ENCODE results near the gene IGSF9. TPM values are rescaled to one million over a fixed set of nuclear protein-coding genes. Genes with fewer than 3 reads are reported as not detected.

Gene IGSF9
- total RNA-seq, 5 donors from 2014 or later (not counting 1 experiment from before 2014, with no cell fraction given) = 0.06 to 0.16 (median 0.12) TPM; not detected in 2

GRCh38 chr1:159940006-159940620, 5.3 kb downstream of the IGSF9 start:
- Mint-ChIP-seq H3K27ac (no peak overlapping the region), H3K9me3 (no peaks in the 10 kb centered on the region), H3K27me3 (peaks cover 30% of the 10 kb centered on the region in 2 donors), H3K36me3 (no peaks in the 10 kb centered on the region), H3K4me3 (no peak overlapping the region), H3K4me1 (peaks cover 6 to 16% (median 12%) of the 10 kb centered on the region in 3 donors)
- ATAC-seq (replicated peaks in 1 of 4) = no peak
- 97% methylated on average over 7 of the region's 11 CpGs for WGBS (ENCODE audit: insufficient coverage)
- ChIA-PET CTCF (interaction anchor here (0.6 to 2.1 kb wide), 3 partner anchors 68 to 1443 kb away, joined by 3 to 7 read pairs (median 3); no protein-coding TSS in a partner anchor), POLR2A (no interaction called here)
- H3K27ac ChIP-seq (ENCODE audit: low read length) = no peak overlapping the region
- no peaks in the 10 kb centered on the region for H3K9me3 ChIP-seq
- H3K4me1 ChIP-seq (ENCODE audit: control insufficient read depth in 1 of 2, extremely low read depth in 1 of 2, insufficient read depth in 2 of 2, low read length in 2 of 2) = peaks cover 4 to 20% of the 10 kb centered on the region in 2 experiments
- H3K27me3 ChIP-seq (replicated peaks in 1 of 2; ENCODE audit: control insufficient read depth in 2 of 2, extremely low read depth in 1 of 2, insufficient read depth in 2 of 2, low read length in 1 of 2) = peaks cover 0 to 61% of the 10 kb centered on the region in 2 experiments
- H3K36me3 ChIP-seq (ENCODE audit: control insufficient read depth in 2 of 2, extremely low read depth in 1 of 2, insufficient read depth in 1 of 2, low read length in 1 of 2) = no peaks in the 10 kb centered on the region
- no peak overlapping the region for H3K4me3 ChIP-seq (ENCODE audit: control insufficient read depth in 1 of 2, extremely low read depth in 1 of 2, low read length in 1 of 2)
- DNase-seq = no peak

GRCh38 chr1:159939678-159940002, 5.8 kb downstream of the IGSF9 start:
- DNase-seq = no peak
- ChIA-PET CTCF (interaction anchor here (0.6 to 2.1 kb wide), 4 partner anchors 13 to 68 kb away, joined by 3 to 7 read pairs (median 5); no protein-coding TSS in a partner anchor), POLR2A (no interaction called here)
- H3K4me3 Mint-ChIP-seq = no peak overlapping the region
- H3K4me1 Mint-ChIP-seq = peaks cover 2 to 12% (median 8%) of the 10 kb centered on the region in 3 donors
- Histone ChIP-seq H3K27me3 (replicated peaks in 1 of 2; ENCODE audit: control insufficient read depth in 2 of 2, extremely low read depth in 1 of 2, insufficient read depth in 2 of 2, low read length in 1 of 2) (peaks cover 0 to 60% of the 10 kb centered on the region in 2 experiments), H3K4me3 (ENCODE audit: control insufficient read depth in 1 of 2, extremely low read depth in 1 of 2, low read length in 1 of 2) (no peak overlapping the region), H3K27ac (ENCODE audit: low read length) (no peak overlapping the region), H3K4me1 (ENCODE audit: control insufficient read depth in 1 of 2, extremely low read depth in 1 of 2, insufficient read depth in 2 of 2, low read length in 2 of 2) (peaks cover 4 to 17% of the 10 kb centered on the region in 2 experiments), H3K36me3 (ENCODE audit: control insufficient read depth in 2 of 2, extremely low read depth in 1 of 2, insufficient read depth in 1 of 2, low read length in 1 of 2) (no peaks in the 10 kb centered on the region), H3K9me3 (no peaks in the 10 kb centered on the region)
- H3K9me3 Mint-ChIP-seq = no peaks in the 10 kb centered on the region
- H3K36me3 Mint-ChIP-seq = no peaks in the 10 kb centered on the region
- H3K27ac Mint-ChIP-seq = no peak overlapping the region
- no peak for ATAC-seq (replicated peaks in 1 of 4)
- no CpG with 5 or more reads among the region's 3 CpGs for WGBS (ENCODE audit: insufficient coverage)
- peaks cover 26% of the 10 kb centered on the region in 2 donors for H3K27me3 Mint-ChIP-seq

- H3K4me3 ChIP-seq (ENCODE audit: control insufficient read depth in 1 of 2, extremely low read depth in 1 of 2, low read length in 1 of 2) = no peak overlapping the region
- no peak for ATAC-seq (replicated peaks in 1 of 4)
- no peak overlapping the region for H3K27ac ChIP-seq (ENCODE audit: low read length)
- Mint-ChIP-seq H3K4me3 (no peak overlapping the region), H3K27ac (no peak overlapping the region), H3K27me3 (peaks cover 20 to 22% of the 10 kb centered on the region in 2 donors), H3K4me1 (peaks cover 0 to 12% (median 8%) of the 10 kb centered on the region in 3 donors), H3K9me3 (no peaks in the 10 kb centered on the region), H3K36me3 (no peaks in the 10 kb centered on the region)
- H3K9me3 ChIP-seq = no peaks in the 10 kb centered on the region
- peaks cover 4 to 17% of the 10 kb centered on the region in 2 experiments for H3K4me1 ChIP-seq (ENCODE audit: control insufficient read depth in 1 of 2, extremely low read depth in 1 of 2, insufficient read depth in 2 of 2, low read length in 2 of 2)
- 85% methylated on average over 3 of the region's 6 CpGs for WGBS (ENCODE audit: insufficient coverage)
- no peaks in the 10 kb centered on the region for H3K36me3 ChIP-seq (ENCODE audit: control insufficient read depth in 2 of 2, extremely low read depth in 1 of 2, insufficient read depth in 1 of 2, low read length in 1 of 2)
- H3K27me3 ChIP-seq (replicated peaks in 1 of 2; ENCODE audit: control insufficient read depth in 2 of 2, extremely low read depth in 1 of 2, insufficient read depth in 2 of 2, low read length in 1 of 2) = peaks cover 0 to 60% of the 10 kb centered on the region in 2 experiments
- CTCF ChIA-PET = interaction anchor here (0.6 to 2.1 kb wide), 6 partner anchors 13 to 152 kb away, joined by 3 to 7 read pairs (median 4); no protein-coding TSS in a partner anchor
- POLR2A ChIA-PET = no interaction called here
- no peak for DNase-seq
These were observed 6.3 kb downstream of the IGSF9 start for GRCh38 chr1:159938905-159939677.

GRCh38 chr1:159938211-159938852, 7.1 kb downstream of the IGSF9 start:
- Histone ChIP-seq H3K9me3 (no peaks in the 10 kb centered on the region), H3K4me3 (ENCODE audit: control insufficient read depth in 1 of 2, extremely low read depth in 1 of 2, low read length in 1 of 2) (no peak overlapping the region), H3K27me3 (replicated peaks in 1 of 2; ENCODE audit: control insufficient read depth in 2 of 2, extremely low read depth in 1 of 2, insufficient read depth in 2 of 2, low read length in 1 of 2) (peaks cover 0 to 53% of the 10 kb centered on the region in 2 experiments), H3K27ac (ENCODE audit: low read length) (no peak overlapping the region), H3K36me3 (ENCODE audit: control insufficient read depth in 2 of 2, extremely low read depth in 1 of 2, insufficient read depth in 1 of 2, low read length in 1 of 2) (no peaks in the 10 kb centered on the region), H3K4me1 (ENCODE audit: control insufficient read depth in 1 of 2, extremely low read depth in 1 of 2, insufficient read depth in 2 of 2, low read length in 2 of 2) (peaks cover 4 to 17% of the 10 kb centered on the region in 2 experiments)
- DNase-seq = no peak
- ChIA-PET CTCF (interaction anchor here (1.2 to 2.1 kb wide), 4 partner anchors 45 to 70 kb away, joined by 3 to 7 read pairs (median 6); no protein-coding TSS in a partner anchor), POLR2A (no interaction called here)
- H3K27me3 Mint-ChIP-seq = peaks cover 13 to 17% of the 10 kb centered on the region in 2 donors
- H3K27ac Mint-ChIP-seq = no peak overlapping the region
- H3K36me3 Mint-ChIP-seq = no peaks in the 10 kb centered on the region
- peaks cover 0 to 12% (median 8%) of the 10 kb centered on the region in 3 donors for H3K4me1 Mint-ChIP-seq
- ATAC-seq (replicated peaks in 1 of 4) = no peak
- WGBS (ENCODE audit: insufficient coverage) = 49% methylated on average over 6 of the region's 7 CpGs
- H3K9me3 Mint-ChIP-seq = no peaks in the 10 kb centered on the region
- no peak overlapping the region for H3K4me3 Mint-ChIP-seq

GRCh38 chr1:159937054-159937750, 8.2 kb downstream of the IGSF9 start:
- POLR2A ChIA-PET = interaction anchor here in 1 of 2 donors (1.1 kb wide), 1 partner anchor 66 kb away, joined by 3 read pairs; no protein-coding TSS in a partner anchor

More at GRCh38 chr1:159937054-159937750, 8.2 kb downstream of the IGSF9 start:
- Mint-ChIP-seq H3K4me1 (peaks cover 0 to 12% (median 8%) of the 10 kb centered on the region in 3 donors), H3K9me3 (no peaks in the 10 kb centered on the region), H3K36me3 (no peaks in the 10 kb centered on the region), H3K27ac (no peak overlapping the region), H3K4me3 (no peak overlapping the region), H3K27me3 (peaks cover 4 to 10% of the 10 kb centered on the region in 2 donors)
- WGBS (ENCODE audit: insufficient coverage) = 60% methylated on average over 1 of the region's 4 CpGs
- ATAC-seq (replicated peaks in 1 of 4) (no peak), DNase-seq (no peak)
- Histone ChIP-seq H3K27me3 (replicated peaks in 1 of 2; ENCODE audit: control insufficient read depth in 2 of 2, extremely low read depth in 1 of 2, insufficient read depth in 2 of 2, low read length in 1 of 2) (peaks cover 0 to 47% of the 10 kb centered on the region in 2 experiments), H3K4me1 (ENCODE audit: control insufficient read depth in 1 of 2, extremely low read depth in 1 of 2, insufficient read depth in 2 of 2, low read length in 2 of 2) (peaks cover 4 to 17% of the 10 kb centered on the region in 2 experiments), H3K36me3 (ENCODE audit: control insufficient read depth in 2 of 2, extremely low read depth in 1 of 2, insufficient read depth in 1 of 2, low read length in 1 of 2) (no peaks in the 10 kb centered on the region), H3K9me3 (no peaks in the 10 kb centered on the region), H3K4me3 (ENCODE audit: control insufficient read depth in 1 of 2, extremely low read depth in 1 of 2, low read length in 1 of 2) (no peak overlapping the region), H3K27ac (ENCODE audit: low read length) (no peak overlapping the region)
- CTCF ChIA-PET = interaction anchor here (1.1 to 1.7 kb wide), 3 partner anchors 44 to 70 kb away, joined by 3 to 4 read pairs (median 3); no protein-coding TSS in a partner anchor
